Vagina (tissue), 2 donors: Measurements from ENCODE around the gene LRRFIP1.

ENCODE experiments used
- CTCF ChIP-seq, 3 experiments: fragments of 450-650 bp in 2 of 3; fragments of 200-600 bp in 1 of 3; sonication (generic) in 1 of 3; IDR thresholded peaks; one replicate each; pipeline ENCODE4 v1.5.1; 2017 to 2019; ENCODE audit warnings: antibody characterized with exemption in 3 of 3, mild to moderate bottlenecking in 2 of 3, moderate library complexity in 2 of 3
- POLR2A ChIP-seq, 2 donors: fragments of 450-650 bp; IDR thresholded peaks; one replicate each; pipeline ENCODE4 v1.6.1; 2017; ENCODE audit warnings: antibody characterized with exemption in 2 of 2, mild to moderate bottlenecking in 2 of 2, moderate library complexity in 2 of 2

- no peak for TF ChIP-seq CTCF (IDR thresholded peaks at IDR 0.05)
- TF ChIP-seq POLR2A (IDR thresholded peaks at IDR 0.05): peak in 1 of 2 donors; percentile 37
Observed at GRCh38 chr2:237603718-237604362, 23.5 kb upstream of the LRRFIP1 start.
